HEK293 (cell line): ENCODE measurements around the gene QPCTL.
A peak's percentile ranks its signal among the peaks of the same experiment; 100 is the strongest.

ENCODE experiments used
- BCL6B ChIP-seq: fragments of 450-650 bp; formaldehyde crosslinking; IDR thresholded peaks from 2 replicates; pipeline ENCODE4 v1.5.1; 2017; ENCODE audit warnings: missing biosample characterization, missing genetic modification characterization
- KLF10 ChIP-seq: fragments of 450-650 bp; IDR thresholded peaks from 2 replicates; pipeline ENCODE4 v1.5.1; 2018; ENCODE audit warnings: missing biosample characterization, mild to moderate bottlenecking, missing genetic modification characterization
- KLF7 ChIP-seq: fragments of 450-650 bp; formaldehyde crosslinking; IDR thresholded peaks from 2 replicates; pipeline ENCODE4 v1.5.1; 2016; ENCODE audit warnings: missing biosample characterization, missing genetic modification characterization, borderline replicate concordance
- KLF8 ChIP-seq: fragments of 450-650 bp; formaldehyde crosslinking; IDR thresholded peaks from 2 replicates; pipeline ENCODE4 v1.5.1; 2016; ENCODE audit warnings: missing biosample characterization, missing genetic modification characterization
- REST ChIP-seq: fragments of 450-650 bp; formaldehyde crosslinking; IDR thresholded peaks from 2 replicates; pipeline ENCODE4 v1.5.1; 2016; ENCODE audit warnings: missing biosample characterization, missing genetic modification characterization
- SALL2 ChIP-seq: fragments of 450-650 bp; formaldehyde crosslinking; IDR thresholded peaks from 2 replicates; pipeline ENCODE4 v1.5.0; 2017; ENCODE audit warnings: missing biosample characterization, mild to moderate bottlenecking, missing genetic modification characterization, borderline replicate concordance
- SP7 ChIP-seq: fragments of 450-650 bp; formaldehyde crosslinking; IDR thresholded peaks from 2 replicates; pipeline ENCODE4 v1.5.1; 2016; ENCODE audit warnings: missing biosample characterization, missing genetic modification characterization
- TCF7L2 ChIP-seq: IDR thresholded peaks from 2 replicates; pipeline ENCODE4 v1.6.1; 2011; ENCODE audit warnings: low read depth, mild to moderate bottlenecking, inconsistent platforms, low read length, moderate library complexity, borderline replicate concordance
- TRIM28 ChIP-seq: IDR thresholded peaks from 2 replicates; pipeline ENCODE4 v1.6.1; 2011; ENCODE audit warnings: low read length, control low read depth, borderline replicate concordance
- TSHZ1 ChIP-seq: fragments of 450-650 bp; formaldehyde crosslinking; IDR thresholded peaks from 2 replicates; pipeline ENCODE4 v1.5.1; 2016; ENCODE audit warnings: missing biosample characterization, missing genetic modification characterization, borderline replicate concordance
- ZBTB1 ChIP-seq: fragments of 450-650 bp; formaldehyde crosslinking; IDR thresholded peaks from 2 replicates; pipeline ENCODE4 v1.5.1; 2016; ENCODE audit warnings: missing biosample characterization, missing genetic modification characterization
- ZNF155 ChIP-seq: fragments of 450-650 bp; formaldehyde crosslinking; IDR thresholded peaks from 2 replicates; pipeline ENCODE4 v1.5.1; 2016; ENCODE audit warnings: missing biosample characterization, missing genetic modification characterization
- ZNF214 ChIP-seq: fragments of 450-650 bp; formaldehyde crosslinking; IDR thresholded peaks from 2 replicates; pipeline ENCODE4 v1.5.1; 2017; ENCODE audit warnings: missing biosample characterization, mild to moderate bottlenecking, missing genetic modification characterization, borderline replicate concordance
- ZNF223 ChIP-seq: fragments of 450-650 bp; formaldehyde crosslinking; IDR thresholded peaks from 2 replicates; pipeline ENCODE4 v1.5.1; 2016; ENCODE audit warnings: missing biosample characterization, missing genetic modification characterization
- ZNF24 ChIP-seq: fragments of 450-650 bp; formaldehyde crosslinking; IDR thresholded peaks from 2 replicates; pipeline ENCODE4 v1.5.1; 2016; ENCODE audit warnings: missing biosample characterization, missing genetic modification characterization
- ZNF341 ChIP-seq: fragments of 450-650 bp; formaldehyde crosslinking; IDR thresholded peaks from 2 replicates; pipeline ENCODE4; 2016; ENCODE audit warnings: low read depth, missing biosample characterization, missing genetic modification characterization
- ZNF48 ChIP-seq: fragments of 450-650 bp; formaldehyde crosslinking; IDR thresholded peaks from 2 replicates; pipeline ENCODE4 v1.5.1; 2016; ENCODE audit warnings: missing biosample characterization, missing genetic modification characterization
- ZNF555 ChIP-seq: fragments of 450-650 bp; formaldehyde crosslinking; conservative IDR thresholded peaks from 2 replicates; pipeline ENCODE4 v1.5.1; 2017; ENCODE audit warnings: missing biosample characterization, mild to moderate bottlenecking, missing genetic modification characterization, inconsistent platforms
- ZNF558 ChIP-seq: fragments of 450-650 bp; formaldehyde crosslinking; IDR thresholded peaks from 2 replicates; pipeline ENCODE4 v1.5.1; 2016; ENCODE audit warnings: missing biosample characterization, missing genetic modification characterization
- ZNF571 ChIP-seq: fragments of 450-650 bp; formaldehyde crosslinking; IDR thresholded peaks from 2 replicates; pipeline ENCODE4 v1.5.0; 2017; ENCODE audit warnings: missing biosample characterization, missing genetic modification characterization
- ZNF600 ChIP-seq: fragments of 450-650 bp; formaldehyde crosslinking; IDR thresholded peaks from 2 replicates; pipeline ENCODE4 v1.5.1; 2016; ENCODE audit warnings: missing biosample characterization, missing genetic modification characterization
- ZNF629 ChIP-seq: fragments of 450-650 bp; formaldehyde crosslinking; IDR thresholded peaks from 2 replicates; pipeline ENCODE4 v1.5.1; 2017; ENCODE audit warnings: missing biosample characterization, missing genetic modification characterization
- ZNF664 ChIP-seq: fragments of 450-650 bp; formaldehyde crosslinking; IDR thresholded peaks from 2 replicates; pipeline ENCODE4 v1.5.1; 2016; ENCODE audit warnings: missing biosample characterization, missing genetic modification characterization
- ZNF677 ChIP-seq: fragments of 450-650 bp; IDR thresholded peaks from 2 replicates; pipeline ENCODE4 v1.5.0; 2018; ENCODE audit warnings: missing biosample characterization, mild to moderate bottlenecking, missing genetic modification characterization, moderate library complexity
- ZNF701 ChIP-seq: fragments of 450-650 bp; formaldehyde crosslinking; IDR thresholded peaks from 2 replicates; pipeline ENCODE4 v1.5.1; 2016; ENCODE audit warnings: missing biosample characterization, missing genetic modification characterization
- ZNF830 ChIP-seq: fragments of 450-650 bp; IDR thresholded peaks from 2 replicates; pipeline ENCODE4 v1.5.0; 2018; ENCODE audit warnings: missing biosample characterization, missing genetic modification characterization, low read depth, mild to moderate bottlenecking, moderate library complexity
- TF ChIP-seq, protein P1 (sequence below): fragments of 450-650 bp; formaldehyde crosslinking; IDR thresholded peaks from 2 replicates; pipeline ENCODE4 v1.5.1; 2016; ENCODE audit warnings: missing biosample characterization, missing genetic modification characterization
- TF ChIP-seq, protein P2 (sequence below): fragments of 450-650 bp; formaldehyde crosslinking; IDR thresholded peaks from 2 replicates; pipeline ENCODE4 v1.5.1; 2016; ENCODE audit warnings: missing biosample characterization, missing genetic modification characterization

QPCTL gene

GRCh38 chr19:45646345-45646698 lies 46.1 kb upstream of the QPCTL start (continued):
- TF ChIP-seq TSHZ1 (tag by site-specific recombination): no peak
- TF ChIP-seq ZNF48 (tag by site-specific recombination): no peak
- TF ChIP-seq BCL6B: no peak
- no peak for TF ChIP-seq ZNF341 (tag by site-specific recombination)
- 0 out of 2 replicates have a peak, but pooled peaks have one; percentile 7 for TF ChIP-seq ZNF24 (tag by site-specific recombination)
- TF ChIP-seq ZNF155 (tag by site-specific recombination): no peak
- no peak for TF ChIP-seq ZNF214
- TF ChIP-seq ZNF600 (tag by site-specific recombination): no peak
- peak; percentile 62 for TF ChIP-seq REST
- TF ChIP-seq ZBTB1 (tag by site-specific recombination): no peak
- no peak for TF ChIP-seq ZNF664
- TF ChIP-seq KLF7: no peak
- TF ChIP-seq ZNF629: no peak
- no peak; the same call in 1 of the 2 replicates for TF ChIP-seq SP7 (tag by site-specific recombination)
- TF ChIP-seq ZNF677 (tag by site-specific recombination): no peak
- no peak for TF ChIP-seq KLF10 (tag by site-specific recombination)
- no peak for TF ChIP-seq SALL2 (tag by site-specific recombination)
- no peak for TF ChIP-seq ZNF558 (tag by site-specific recombination)
- TF ChIP-seq, protein P1, sequence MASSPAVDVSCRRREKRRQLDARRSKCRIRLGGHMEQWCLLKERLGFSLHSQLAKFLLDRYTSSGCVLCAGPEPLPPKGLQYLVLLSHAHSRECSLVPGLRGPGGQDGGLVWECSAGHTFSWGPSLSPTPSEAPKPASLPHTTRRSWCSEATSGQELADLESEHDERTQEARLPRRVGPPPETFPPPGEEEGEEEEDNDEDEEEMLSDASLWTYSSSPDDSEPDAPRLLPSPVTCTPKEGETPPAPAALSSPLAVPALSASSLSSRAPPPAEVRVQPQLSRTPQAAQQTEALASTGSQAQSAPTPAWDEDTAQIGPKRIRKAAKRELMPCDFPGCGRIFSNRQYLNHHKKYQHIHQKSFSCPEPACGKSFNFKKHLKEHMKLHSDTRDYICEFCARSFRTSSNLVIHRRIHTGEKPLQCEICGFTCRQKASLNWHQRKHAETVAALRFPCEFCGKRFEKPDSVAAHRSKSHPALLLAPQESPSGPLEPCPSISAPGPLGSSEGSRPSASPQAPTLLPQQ (tag by site-specific recombination): no peak
- no peak for TF ChIP-seq ZNF223 (tag by site-specific recombination)
- no peak for TF ChIP-seq ZNF571 (tag by site-specific recombination)
- no peak for TF ChIP-seq ZNF555 (tag by site-specific recombination)
- no peak for TF ChIP-seq TRIM28
- TF ChIP-seq ZNF701 (tag by site-specific recombination): no peak
- TF ChIP-seq, protein P2, sequence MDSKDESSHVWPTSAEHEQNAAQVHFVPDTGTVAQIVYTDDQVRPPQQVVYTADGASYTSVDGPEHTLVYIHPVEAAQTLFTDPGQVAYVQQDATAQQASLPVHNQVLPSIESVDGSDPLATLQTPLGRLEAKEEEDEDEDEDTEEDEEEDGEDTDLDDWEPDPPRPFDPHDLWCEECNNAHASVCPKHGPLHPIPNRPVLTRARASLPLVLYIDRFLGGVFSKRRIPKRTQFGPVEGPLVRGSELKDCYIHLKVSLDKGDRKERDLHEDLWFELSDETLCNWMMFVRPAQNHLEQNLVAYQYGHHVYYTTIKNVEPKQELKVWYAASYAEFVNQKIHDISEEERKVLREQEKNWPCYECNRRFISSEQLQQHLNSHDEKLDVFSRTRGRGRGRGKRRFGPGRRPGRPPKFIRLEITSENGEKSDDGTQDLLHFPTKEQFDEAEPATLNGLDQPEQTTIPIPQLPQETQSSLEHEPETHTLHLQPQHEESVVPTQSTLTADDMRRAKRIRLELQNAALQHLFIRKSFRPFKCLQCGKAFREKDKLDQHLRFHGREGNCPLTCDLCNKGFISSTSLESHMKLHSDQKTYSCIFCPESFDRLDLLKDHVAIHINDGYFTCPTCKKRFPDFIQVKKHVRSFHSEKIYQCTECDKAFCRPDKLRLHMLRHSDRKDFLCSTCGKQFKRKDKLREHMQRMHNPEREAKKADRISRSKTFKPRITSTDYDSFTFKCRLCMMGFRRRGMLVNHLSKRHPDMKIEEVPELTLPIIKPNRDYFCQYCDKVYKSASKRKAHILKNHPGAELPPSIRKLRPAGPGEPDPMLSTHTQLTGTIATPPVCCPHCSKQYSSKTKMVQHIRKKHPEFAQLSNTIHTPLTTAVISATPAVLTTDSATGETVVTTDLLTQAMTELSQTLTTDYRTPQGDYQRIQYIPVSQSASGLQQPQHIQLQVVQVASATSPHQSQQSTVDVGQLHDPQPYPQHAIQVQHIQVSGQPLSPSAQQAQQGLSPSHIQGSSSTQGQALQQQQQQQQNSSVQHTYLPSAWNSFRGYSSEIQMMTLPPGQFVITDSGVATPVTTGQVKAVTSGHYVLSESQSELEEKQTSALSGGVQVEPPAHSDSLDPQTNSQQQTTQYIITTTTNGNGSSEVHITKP (tag by site-specific recombination): peak; percentile 64
- no peak for TF ChIP-seq TCF7L2
- TF ChIP-seq KLF8 (tag by site-specific recombination): no peak
- no peak for TF ChIP-seq ZNF830 (tag by site-specific recombination)
